HG02588 (cell line): ENCODE results near the gene C1QTNF9.
"Not testable (repeated sequence)": the region's sequence is repeated elsewhere in the genome, so short reads cannot be mapped to it uniquely, and the experiment has no call there.

Experiments
- ATAC-seq: cut with Tn5 transposase; IDR thresholded peaks from one replicate; pipeline ENCODE4 v1.9.1; 2021; ENCODE audit warnings: mild to moderate bottlenecking, moderate library complexity; ENCODE audit not compliant: unreplicated experiment

Gene C1QTNF9

DNA sequence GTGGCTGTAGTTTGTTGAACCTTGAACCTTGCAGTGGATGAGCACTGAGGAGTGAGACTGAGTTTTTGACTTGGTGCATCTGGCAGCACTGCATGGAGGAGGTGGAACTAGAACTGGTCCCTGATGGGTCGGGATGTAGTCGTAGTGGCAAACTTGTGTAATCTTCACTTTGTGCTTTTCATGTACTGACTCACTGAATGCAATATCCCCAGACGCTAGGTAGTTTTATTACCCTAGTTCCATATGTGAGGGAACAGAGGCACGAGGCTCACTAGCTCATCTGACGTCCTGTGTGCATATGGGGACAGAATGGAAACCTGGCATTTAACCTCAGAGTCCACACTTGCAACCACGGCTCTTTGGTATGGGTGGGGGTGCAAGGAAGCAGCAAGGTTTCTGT is 10.3 kb downstream of the C1QTNF9 start:
- not testable (repeated sequence) for ATAC-seq

DNA sequence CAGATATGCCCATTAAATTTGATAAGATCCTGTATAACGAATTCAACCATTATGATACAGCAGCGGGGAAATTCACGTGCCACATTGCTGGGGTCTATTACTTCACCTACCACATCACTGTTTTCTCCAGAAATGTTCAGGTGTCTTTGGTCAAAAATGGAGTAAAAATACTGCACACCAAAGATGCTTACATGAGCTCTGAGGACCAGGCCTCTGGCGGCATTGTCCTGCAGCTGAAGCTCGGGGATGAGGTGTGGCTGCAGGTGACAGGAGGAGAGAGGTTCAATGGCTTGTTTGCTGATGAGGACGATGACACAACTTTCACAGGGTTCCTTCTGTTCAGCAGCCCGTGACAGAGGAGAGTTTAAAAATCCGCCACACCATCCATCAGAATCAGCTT is 12.0 kb downstream of the C1QTNF9 start:
- ATAC-seq: not testable (repeated sequence)

DNA sequence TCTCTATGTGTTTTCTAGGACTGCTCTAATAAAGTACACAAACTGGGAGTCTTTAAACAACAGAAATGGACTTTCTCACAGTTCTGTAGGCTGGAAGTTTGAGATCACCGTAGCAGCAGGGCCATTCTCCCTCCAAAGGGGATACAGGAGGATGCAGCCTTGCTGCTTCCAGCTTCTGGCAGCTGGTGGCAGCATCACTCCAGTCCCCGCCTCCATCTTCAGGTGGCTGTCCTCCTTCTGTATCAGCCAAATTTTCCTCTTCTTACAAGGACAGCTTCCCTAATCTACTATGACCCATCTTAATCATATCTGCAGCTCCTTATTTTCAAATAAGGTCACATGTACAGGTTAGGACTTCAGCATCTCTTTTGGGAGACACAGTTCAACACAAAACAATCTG is 13.1 kb downstream of the C1QTNF9 start:
- ATAC-seq: not testable (repeated sequence)

DNA sequence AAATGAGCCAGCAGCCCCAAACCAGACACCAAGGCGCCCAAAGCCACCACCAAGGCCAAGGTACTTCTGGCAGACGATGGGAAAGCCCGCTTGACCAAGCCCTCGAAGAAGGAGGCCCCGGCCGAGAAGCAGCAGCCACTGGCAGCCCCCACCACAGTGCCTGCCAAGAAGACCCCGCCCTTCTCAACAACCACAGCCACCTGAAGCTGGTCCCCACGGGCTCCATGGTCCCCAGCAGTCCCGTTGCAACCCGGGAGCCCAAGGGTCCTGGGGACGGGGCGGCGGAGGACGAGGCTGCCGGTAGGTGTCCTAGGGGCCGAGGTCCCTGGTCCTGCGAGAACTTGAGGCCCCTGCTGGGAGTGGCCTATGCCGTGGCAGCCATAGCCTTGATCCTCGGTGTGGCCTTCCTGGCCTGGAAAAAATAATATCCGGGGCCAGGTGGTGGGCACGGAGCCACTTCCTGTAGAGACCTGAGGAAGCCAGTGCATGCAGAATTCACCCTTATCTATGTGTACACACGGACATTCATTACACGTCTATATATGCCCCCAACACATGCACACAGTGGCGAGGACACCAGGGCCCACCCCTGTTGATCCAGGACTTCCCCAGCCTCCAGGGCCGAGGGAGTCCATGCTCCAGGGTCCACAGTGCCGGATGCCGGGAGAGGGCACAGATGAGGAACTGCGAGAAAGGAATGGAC is 13.8 kb downstream of the C1QTNF9 start:
- no peak for ATAC-seq

DNA sequence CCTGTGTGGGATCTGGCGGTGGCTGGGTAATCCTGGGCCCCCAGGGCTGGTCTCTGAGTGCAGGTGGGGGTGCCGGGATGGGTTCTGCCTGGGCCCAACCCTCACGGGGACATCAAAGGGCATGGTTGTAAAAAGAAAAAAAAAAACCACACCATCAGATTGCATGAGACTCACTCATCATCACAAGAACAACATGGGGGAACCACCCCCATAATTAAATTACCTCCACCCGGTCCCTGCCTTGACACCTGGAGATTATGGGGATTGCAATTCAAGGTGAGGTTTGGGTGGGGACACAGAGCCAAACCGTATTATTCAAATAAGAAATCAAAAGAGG is 14.3 kb downstream of the C1QTNF9 start:
- ATAC-seq: no peak

DNA sequence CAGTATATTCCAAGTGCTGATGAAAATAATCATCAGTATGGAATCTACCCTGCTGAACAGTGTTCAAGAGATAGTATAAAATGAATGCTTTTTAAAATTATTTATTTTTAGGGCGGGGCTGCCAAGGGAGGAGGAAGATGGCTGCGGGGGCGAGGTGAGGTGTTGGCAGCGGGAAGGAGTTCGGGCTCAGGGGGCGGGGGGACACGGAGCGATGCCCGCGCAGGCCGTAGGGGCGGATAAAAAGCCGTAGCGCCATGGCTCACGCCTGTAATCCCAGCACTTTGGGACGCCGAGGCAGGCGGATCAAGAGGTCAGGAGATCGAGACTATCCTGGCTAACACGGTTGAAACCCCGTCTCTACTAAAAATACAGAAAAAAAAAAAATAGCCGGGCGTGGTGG is 18.2 kb downstream of the C1QTNF9 start:
- not testable (repeated sequence) for ATAC-seq

DNA sequence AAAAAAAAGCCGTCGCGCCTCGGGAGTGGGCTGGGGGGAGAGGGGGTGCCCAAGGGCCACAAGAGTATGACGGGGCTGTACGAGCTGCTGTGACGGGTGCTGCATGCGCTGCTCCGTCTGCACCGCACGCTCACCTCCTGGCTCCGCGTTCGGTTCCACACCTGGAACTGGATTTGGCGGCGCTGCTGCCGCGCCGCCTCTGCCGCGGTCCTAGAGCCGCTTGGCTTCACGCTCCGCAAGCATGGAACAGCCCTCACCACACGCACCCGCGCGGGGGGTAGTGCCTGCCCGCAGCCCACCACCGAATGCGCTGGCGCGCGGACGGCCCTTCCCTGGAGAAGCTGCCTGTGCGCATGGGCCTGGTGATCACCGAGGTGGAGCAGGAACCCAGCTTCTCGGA is 18.8 kb downstream of the C1QTNF9 start:
- ATAC-seq: no peak

DNA sequence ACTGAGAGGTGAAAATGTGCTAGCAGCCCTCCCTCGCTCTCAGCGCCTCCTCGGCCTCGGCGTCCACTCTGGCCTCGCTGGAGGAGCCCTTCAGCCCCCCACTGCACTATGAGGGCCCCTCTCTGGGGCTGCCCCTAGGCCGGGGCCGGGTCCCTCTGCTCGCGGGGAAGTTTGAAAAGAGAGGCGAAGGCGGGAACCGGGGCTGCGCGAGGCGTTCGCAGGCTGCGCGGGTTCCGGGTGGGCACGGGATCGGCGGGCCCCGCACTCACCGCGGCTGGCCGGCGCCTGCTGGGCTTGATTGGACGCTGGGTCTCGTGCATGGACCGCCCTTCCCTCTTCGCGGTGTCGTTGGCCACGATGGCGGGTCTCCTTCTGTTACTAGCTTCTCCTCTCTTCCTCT is 29.3 kb downstream of the C1QTNF9 start:
- no peak for ATAC-seq

DNA sequence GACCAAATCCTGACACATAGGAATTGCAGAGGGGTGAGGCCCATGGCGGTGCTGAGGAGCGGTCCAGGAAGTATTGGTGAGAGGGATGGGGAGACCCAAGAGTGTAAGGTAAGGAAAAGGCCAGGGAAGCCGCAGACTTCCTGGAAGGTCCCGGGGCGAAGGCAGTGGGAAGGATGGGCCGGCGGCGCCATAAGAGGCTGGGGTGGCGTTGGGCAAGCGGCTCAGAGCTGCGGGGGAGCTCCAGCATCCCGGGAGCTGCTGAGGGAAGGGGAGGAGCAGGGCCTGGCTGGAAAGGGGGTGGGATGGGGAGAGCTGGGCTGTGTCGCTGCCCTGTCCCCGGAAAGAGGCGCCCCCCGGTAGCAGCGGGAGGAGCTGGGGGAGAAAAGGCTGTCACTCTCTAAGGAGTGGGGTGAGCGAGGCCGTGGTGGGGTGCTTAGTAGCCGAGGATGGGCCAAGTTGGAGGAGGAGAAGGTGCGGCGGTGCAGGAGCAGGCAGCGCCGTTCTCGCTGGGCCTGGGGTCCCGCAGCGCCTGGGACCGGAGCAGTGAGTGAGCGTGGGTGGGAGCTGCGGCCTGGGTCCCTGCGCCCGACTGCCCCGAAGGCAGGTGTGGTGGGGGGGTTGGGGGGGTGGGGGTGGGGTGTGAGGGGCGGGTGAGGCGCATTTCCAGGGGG is 30.7 kb downstream of the C1QTNF9 start:
- no peak for ATAC-seq

DNA sequence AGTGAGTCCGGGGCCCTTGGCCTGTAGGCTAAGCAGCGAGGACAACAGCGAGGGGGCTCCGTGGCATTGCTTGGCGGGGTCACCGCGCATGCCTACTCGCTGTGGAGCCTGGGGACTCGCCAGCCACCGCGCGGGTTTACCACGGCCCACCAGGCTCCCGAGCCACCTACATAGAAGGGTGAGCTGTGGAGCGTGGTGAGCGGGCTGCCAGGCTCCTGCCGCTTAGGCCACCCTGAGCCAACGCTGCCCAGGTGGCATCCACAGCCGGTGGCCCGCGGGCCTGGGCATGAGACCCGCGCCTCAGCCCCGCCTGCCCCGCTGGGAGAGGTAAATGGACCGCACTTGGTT is 31.2 kb downstream of the C1QTNF9 start:
- ATAC-seq: no peak

DNA sequence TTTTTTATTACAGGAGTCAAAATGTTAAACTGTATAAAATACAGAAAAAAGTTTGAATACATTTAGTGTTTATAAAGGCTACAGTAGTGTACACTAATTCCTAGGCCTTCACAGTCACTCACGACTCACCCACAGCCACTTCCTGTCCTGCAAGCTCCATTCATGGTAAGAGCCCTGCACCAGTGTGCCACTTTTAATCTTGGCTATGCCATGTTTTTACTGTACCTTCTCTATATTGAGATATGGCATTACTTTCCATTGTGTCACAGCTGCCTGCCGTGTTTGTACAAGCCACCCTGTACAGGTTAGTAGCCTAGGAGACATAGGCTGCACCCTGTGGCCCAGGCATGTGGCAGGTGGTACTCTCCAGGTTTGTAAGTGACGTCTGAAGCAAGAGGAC is 32.1 kb downstream of the C1QTNF9 start:
- ATAC-seq: no peak

DNA sequence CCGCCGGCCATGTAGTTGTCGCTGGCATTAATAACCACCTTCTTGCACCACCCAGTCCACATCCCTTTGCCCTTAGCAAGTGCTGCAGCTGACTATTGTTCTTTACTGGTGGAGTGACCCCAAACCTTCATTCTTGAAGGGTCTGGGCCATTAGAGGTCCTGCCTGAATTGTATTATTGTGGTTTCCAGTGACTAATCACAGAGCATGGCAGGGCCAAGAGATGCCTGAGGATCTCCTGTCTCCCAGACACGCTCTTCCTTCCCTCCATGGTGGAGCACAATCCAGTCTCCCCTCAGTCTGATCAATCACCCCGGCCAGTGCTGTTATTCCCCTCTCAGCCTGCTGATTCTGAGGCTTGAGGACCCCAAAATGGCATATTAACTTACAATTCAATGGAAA is 39.0 kb downstream of the C1QTNF9 start:
- ATAC-seq: no peak

DNA sequence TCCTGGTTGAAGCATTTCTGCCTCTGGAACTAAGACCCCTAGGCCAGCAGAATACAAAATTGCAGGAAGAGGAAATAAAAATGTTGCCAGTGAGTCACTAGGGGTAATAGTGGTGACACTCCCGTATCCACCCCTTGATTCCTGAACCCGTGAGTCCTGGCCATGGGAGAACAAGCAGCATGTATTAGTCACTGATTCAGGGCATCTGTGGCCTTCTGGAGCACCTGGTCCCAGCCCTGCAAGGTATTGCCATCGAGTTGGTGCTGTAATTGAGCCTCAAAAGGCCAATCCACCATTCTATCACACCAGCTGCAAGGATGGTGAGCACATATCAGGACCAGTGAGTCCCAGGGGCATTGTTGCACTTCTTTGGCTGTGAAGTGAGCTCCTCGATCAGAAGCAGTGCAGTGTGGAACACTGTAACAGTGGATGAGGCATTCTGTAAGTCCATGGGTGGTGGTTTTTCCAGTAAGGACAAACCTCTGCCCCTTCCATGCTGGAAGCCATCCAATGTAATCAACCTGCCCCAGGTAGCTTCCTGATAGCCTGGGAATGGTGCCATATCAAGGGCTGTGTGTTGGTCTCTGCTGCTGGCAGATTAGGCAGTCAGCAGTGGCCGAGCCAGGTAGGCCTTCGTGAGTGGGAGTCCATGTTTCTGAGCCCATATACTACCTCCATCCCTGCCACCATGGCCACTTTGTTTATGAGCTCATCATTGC is 39.6 kb downstream of the C1QTNF9 start:
- ATAC-seq: no peak

DNA sequence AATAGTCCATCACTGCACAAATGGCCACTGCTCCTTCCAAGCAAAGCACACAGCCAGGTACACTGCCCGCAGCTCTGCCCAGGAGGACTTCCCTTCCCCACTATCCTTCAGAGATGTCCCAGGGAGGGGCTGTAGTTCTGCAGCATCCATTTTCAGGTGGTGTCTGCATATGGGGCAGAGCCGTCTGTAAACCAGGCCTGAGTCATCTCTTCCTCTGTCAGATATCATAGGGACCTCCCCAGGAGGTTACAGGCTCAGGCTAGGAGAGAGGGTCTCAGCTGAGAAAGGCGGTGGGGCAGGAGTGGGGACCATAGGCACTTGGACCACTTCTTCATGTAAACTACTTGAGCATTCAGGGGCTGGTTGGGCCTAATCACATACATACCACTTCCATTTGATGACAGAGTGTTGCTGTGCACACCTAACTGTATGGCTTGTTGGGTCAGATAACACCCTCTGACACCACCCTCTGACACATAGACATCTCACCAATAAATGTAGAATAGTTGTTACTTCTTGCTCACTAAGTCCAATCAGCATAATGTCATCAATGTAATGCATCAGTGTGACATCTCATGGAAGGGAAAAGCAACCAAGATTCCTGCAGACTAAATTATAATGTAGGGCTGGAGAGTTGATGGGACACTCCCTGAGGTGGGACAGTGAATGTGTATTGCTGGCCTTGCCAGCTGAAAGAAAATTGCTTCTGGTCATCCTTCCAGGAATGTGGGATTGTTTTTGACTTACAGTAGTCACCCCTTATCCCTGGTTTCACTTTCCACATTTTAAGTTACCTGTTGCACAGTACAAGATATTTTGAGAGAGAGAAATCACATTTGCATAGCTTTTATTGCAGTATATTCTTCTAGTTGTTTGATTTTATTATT is 40.6 kb downstream of the C1QTNF9 start:
- ATAC-seq: not testable (repeated sequence)

DNA sequence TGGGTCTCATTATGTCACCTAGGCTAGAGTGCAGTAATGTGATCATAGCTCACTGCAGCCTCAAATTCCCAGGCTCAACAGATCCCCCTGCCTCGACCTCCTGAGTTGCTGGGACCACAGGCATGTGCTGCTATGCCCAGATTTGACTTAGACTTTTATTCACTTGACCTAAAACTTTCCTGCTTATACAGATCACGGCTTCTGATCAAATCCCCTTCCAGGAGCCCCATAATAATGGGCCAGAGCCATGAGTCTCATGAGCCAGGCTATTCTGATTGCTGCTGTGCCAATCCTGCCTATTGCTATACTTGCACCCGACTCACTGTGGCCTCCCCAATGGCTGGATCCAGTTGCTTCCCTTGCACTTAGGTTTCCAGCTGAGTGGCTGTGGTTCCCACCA is 42.0 kb downstream of the C1QTNF9 start:
- ATAC-seq: no peak

DNA sequence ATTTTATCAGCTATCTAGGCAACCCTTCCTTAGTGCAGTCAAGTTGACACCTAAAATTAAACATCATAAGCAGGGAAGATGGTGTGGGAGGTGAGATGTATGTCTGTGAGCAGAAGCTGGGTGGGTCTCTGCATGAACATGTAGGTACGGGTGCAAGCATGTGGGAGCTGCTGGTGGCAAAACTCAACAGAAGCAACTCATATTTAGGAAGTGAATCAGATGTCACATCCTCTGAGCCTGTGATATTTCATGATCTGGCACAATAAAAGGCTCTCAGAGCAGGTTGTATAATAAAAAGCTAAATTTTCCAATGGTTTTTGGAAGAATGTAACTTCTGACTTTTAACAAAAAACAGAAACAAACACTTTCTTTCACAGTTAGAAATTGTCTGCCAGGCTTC is 44.4 kb downstream of the C1QTNF9 start:
- ATAC-seq: no peak

DNA sequence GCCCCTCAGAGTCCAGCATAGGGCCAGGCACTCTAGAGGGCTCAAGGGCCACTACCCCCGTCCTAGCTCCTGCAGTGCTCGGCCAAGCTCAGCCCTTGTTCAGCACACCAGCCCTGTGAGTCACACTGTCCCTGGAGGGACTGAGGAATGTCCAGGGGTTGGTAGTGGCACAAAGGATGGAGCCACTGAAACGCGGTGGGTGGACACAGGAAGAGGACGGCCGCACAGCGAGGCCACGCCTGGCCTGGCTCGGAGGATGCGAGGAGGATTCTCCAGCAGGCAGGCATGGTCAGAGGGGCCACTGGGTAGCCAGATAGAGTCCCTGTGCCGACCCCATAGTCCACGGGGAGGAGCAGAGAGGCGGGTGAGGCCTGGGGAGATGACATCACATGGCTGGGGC is 45.7 kb downstream of the C1QTNF9 start:
- ATAC-seq: no peak

DNA sequence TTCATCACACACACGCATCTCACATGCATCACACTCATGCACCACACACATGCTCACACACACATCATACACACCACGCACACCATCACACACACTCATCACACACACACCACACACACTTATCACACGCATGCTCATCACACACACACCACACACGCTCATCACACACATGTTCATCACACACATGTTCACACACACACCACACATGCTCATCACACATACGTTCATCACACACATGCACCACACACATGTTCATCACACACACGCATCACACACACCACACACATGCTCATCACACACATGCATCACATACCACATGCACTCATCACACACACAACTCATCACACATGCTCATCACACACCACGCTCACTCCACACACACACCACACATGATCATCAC is 46.9 kb downstream of the C1QTNF9 start:
- ATAC-seq: no peak

DNA sequence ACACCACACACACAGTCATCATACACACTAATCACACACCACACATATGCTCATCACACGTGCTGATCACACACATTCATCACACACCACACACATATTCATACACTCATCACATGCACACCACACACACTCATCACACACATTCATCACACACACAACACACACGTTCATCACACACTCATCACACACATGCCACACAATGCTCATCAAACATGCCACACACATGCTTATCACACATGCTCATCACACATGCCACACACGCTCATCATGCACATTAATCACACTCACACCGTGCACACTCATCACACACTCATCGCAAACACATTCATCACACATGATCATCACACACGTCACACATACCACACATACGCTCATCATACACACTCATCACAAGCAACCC is 47.5 kb downstream of the C1QTNF9 start:
- ATAC-seq: no peak

DNA sequence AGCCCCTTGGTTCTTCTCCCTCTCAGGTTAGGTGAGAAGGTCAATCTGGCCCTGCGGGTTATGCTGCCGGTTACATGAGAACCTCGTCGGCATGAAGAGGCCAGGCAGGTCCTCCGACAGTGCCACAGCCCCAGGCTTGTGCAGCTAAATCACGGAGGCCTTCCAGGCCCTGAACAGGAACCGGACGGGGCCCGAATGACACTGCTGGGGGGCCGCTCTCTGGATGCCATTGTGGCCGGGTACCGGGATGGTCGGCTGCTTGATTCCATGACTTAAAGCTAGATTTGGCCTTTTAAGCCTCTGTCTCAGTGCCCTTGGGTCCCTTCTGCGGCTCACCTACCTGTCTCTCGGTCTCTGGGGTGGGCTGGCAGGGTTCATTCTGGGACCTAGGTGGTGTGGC is 48.4 kb downstream of the C1QTNF9 start:
- no peak for ATAC-seq

DNA sequence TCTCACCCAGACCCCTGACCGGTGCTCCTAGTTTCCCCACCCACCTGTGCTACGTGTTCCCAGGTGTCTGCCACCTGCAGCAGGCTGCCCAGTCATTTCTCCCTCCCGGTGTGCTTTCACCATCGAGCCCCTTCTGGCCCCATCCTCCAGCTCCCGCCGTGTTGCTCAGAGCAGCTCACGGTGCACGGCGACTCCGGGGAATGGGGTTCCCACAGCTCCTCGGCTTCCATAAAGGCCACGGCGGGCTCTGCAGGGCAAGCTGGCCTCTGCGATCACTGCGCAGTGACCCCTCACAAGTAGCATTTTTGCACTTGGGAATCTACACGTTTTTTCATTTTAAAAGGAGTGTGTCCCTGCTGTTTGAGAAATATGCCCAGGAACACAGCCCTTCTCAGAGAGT is 49.5 kb downstream of the C1QTNF9 start:
- not testable (repeated sequence) for ATAC-seq
